HepG2 (cell line): ENCODE data around the gene MPG. TPM values are rescaled to one million over a fixed set of nuclear protein-coding genes. Genes with fewer than 3 reads are reported as not detected.

Experiments used
- ATF7 ChIP-seq, 2 experiments: fragments of 450-650 bp in 1 of 2; sonication (generic) in 1 of 2; formaldehyde crosslinking in 1 of 2; IDR thresholded peaks; 2 replicates each; pipeline versions ENCODE4 v1.4.0 to v1.6.1; 2016 to 2020; ENCODE audit warnings: antibody characterized with exemption in 1 of 2, mild to moderate bottlenecking in 1 of 2, missing genetic modification reagents in 1 of 2
- BRD4 ChIP-seq: sonication (generic); formaldehyde crosslinking; IDR thresholded peaks from 2 replicates; pipeline ENCODE4 v1.4.0; 2020; ENCODE audit warnings: missing genetic modification reagents
- ELF4 ChIP-seq: sonication (generic); formaldehyde crosslinking; IDR thresholded peaks from 2 replicates; pipeline ENCODE4 v1.5.0; 2020; ENCODE audit warnings: missing genetic modification reagents, mild to moderate bottlenecking, moderate library complexity, borderline replicate concordance
- ESRRA ChIP-seq: sonication (generic); formaldehyde crosslinking; IDR thresholded peaks from 2 replicates; pipeline ENCODE4 v1.5.1; 2020; ENCODE audit warnings: mild to moderate bottlenecking, low read depth, missing genetic modification reagents
- FLYWCH1 ChIP-seq: sonication (generic); formaldehyde crosslinking; IDR thresholded peaks from 2 replicates; pipeline ENCODE4 v1.8.1; 2023; ENCODE audit warnings: mild to moderate bottlenecking, missing genetic modification reagents
- KDM6A ChIP-seq: IDR thresholded peaks from 2 replicates; pipeline ENCODE4 v1.6.1; 2016; ENCODE audit warnings: low read depth
- KLF16 ChIP-seq, 2 experiments: sonication (generic) in 1 of 2; formaldehyde crosslinking in 1 of 2; IDR thresholded peaks; 2 replicates each; pipeline versions ENCODE4 v1.6.1 to v1.8.0; 2016 to 2023; ENCODE audit warnings: missing genetic modification reagents in 2 of 2, missing compliant biosample characterization in 1 of 2
- MXD3 ChIP-seq: IDR thresholded peaks from 2 replicates; pipeline ENCODE4 v1.6.1; 2016; ENCODE audit warnings: mild to moderate bottlenecking, missing biosample characterization, missing genetic modification reagents
- MZF1 ChIP-seq: sonication (generic); formaldehyde crosslinking; IDR thresholded peaks from 2 replicates; pipeline ENCODE4 v1.8.1; 2023; ENCODE audit warnings: mild to moderate bottlenecking, missing genetic modification reagents, borderline replicate concordance
- RORA ChIP-seq: sonication (generic); formaldehyde crosslinking; IDR thresholded peaks from 2 replicates; pipeline ENCODE4 v1.5.0; 2020; ENCODE audit warnings: mild to moderate bottlenecking, missing genetic modification reagents, moderate library complexity
- SIN3B ChIP-seq: fragments of 150-350 bp; IDR thresholded peaks from 2 replicates; pipeline ENCODE4 v1.6.1; 2014; ENCODE audit warnings: low read length
- ZKSCAN8 ChIP-seq: IDR thresholded peaks from 2 replicates; pipeline ENCODE4 v1.6.1; 2016; ENCODE audit warnings: borderline replicate concordance, missing genetic modification reagents, missing compliant biosample characterization
- ZMAT3 ChIP-seq: sonication (generic); formaldehyde crosslinking; conservative IDR thresholded peaks from 2 replicates; pipeline ENCODE4 v1.7.0; 2021; ENCODE audit warnings: missing genetic modification reagents
- ZNF17 ChIP-seq: sonication (generic); formaldehyde crosslinking; IDR thresholded peaks from 2 replicates; pipeline ENCODE4 v1.5.0; 2020; ENCODE audit warnings: mild to moderate bottlenecking, missing genetic modification reagents
- ZNF274 ChIP-seq: sonication (generic); formaldehyde crosslinking; IDR thresholded peaks from 2 replicates; pipeline ENCODE4 v1.5.1; 2020; ENCODE audit warnings: mild to moderate bottlenecking, missing genetic modification reagents
- ZNF281 ChIP-seq: sonication (generic); formaldehyde crosslinking; IDR thresholded peaks from 2 replicates; pipeline ENCODE4 v1.4.0; 2020; ENCODE audit warnings: missing genetic modification reagents, borderline replicate concordance
- ZNF570 ChIP-seq: sonication (generic); formaldehyde crosslinking; IDR thresholded peaks from 2 replicates; pipeline ENCODE4 v1.4.0; 2020; ENCODE audit warnings: mild to moderate bottlenecking, missing genetic modification reagents, borderline replicate concordance
- ZNF724P ChIP-seq: sonication (generic); formaldehyde crosslinking; IDR thresholded peaks from 2 replicates; pipeline ENCODE4 v1.8.0; 2022; ENCODE audit warnings: missing genetic modification reagents, borderline replicate concordance
- ZNF776 ChIP-seq: sonication (generic); formaldehyde crosslinking; IDR thresholded peaks from 2 replicates; pipeline ENCODE4 v1.4.0; 2020; ENCODE audit warnings: mild to moderate bottlenecking, missing genetic modification reagents
- polyA plus RNA-seq, 8 experiments: library from polyadenylated mRNA; depleted of rRNA in 3 of 8; stranded (reverse) in 7 of 8; unstranded in 1 of 8; fragments of >200 nt; fragmentation: Illumina TruSeq in 4 of 8; extraction: Trizol in 4 of 8; gene quantifications; 2 replicates each; pipeline versions ENCODE4 v1.2.1 to v1.2.3, GENCODE V29; 2011 to 2016; ENCODE audit warnings: low read depth in 4 of 8, missing spikeins in 1 of 8, mixed read lengths in 1 of 8; ENCODE audit not compliant: insufficient read depth in 1 of 8
- total RNA-seq, 5 experiments: library from RNA; depleted of rRNA; stranded (reverse); fragments of >200 nt; fragmentation: Illumina TruSeq; extraction: Trizol; gene quantifications; 2 replicates each; pipeline ENCODE4 v1.2.3, GENCODE V29; 2016; ENCODE audit warnings: low read depth in 1 of 5
- TF ChIP-seq, protein P1 (sequence below): sonication (generic); formaldehyde crosslinking; IDR thresholded peaks from 2 replicates; pipeline ENCODE4 v1.4.0; 2020; ENCODE audit warnings: mild to moderate bottlenecking, missing genetic modification reagents
- TF ChIP-seq, protein P2 (sequence below): sonication (generic); formaldehyde crosslinking; IDR thresholded peaks from 2 replicates; pipeline ENCODE4 v1.5.0; 2020; ENCODE audit warnings: mild to moderate bottlenecking, missing genetic modification reagents

The MPG gene
- total and polyA plus RNA-seq, 2 of the 13 experiments (the other 11 are each of a cell fraction or from before 2014, with no cell fraction given): 59.1 to 62.5 TPM

- TF ChIP-seq, protein P1, sequence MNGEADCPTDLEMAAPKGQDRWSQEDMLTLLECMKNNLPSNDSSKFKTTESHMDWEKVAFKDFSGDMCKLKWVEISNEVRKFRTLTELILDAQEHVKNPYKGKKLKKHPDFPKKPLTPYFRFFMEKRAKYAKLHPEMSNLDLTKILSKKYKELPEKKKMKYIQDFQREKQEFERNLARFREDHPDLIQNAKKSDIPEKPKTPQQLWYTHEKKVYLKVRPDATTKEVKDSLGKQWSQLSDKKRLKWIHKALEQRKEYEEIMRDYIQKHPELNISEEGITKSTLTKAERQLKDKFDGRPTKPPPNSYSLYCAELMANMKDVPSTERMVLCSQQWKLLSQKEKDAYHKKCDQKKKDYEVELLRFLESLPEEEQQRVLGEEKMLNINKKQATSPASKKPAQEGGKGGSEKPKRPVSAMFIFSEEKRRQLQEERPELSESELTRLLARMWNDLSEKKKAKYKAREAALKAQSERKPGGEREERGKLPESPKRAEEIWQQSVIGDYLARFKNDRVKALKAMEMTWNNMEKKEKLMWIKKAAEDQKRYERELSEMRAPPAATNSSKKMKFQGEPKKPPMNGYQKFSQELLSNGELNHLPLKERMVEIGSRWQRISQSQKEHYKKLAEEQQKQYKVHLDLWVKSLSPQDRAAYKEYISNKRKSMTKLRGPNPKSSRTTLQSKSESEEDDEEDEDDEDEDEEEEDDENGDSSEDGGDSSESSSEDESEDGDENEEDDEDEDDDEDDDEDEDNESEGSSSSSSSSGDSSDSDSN (CRISPR knock-in tag): peak; percentile 64; the same call in 1 of the 2 replicates
- TF ChIP-seq KDM6A (CRISPR knock-in tag): no peak
- no peak for TF ChIP-seq ZKSCAN8
- TF ChIP-seq ESRRA: no peak
- TF ChIP-seq ZNF281 (CRISPR knock-in tag): no peak; the same call in 1 of the 2 replicates
- TF ChIP-seq ELF4: 0 out of 2 replicates have a peak, but pooled peaks have one; percentile 14
- TF ChIP-seq ZMAT3 (CRISPR knock-in tag): 0 out of 2 replicates have a peak, but pooled peaks have one; percentile 50
- TF ChIP-seq MXD3: peak; percentile 14; the same call in 1 of the 2 replicates
- TF ChIP-seq MZF1 (CRISPR knock-in tag): no peak
- no peak for TF ChIP-seq ZNF724P
- no peak for TF ChIP-seq KLF16 (CRISPR knock-in tag; IDR thresholded peaks at IDR 0.05)
- TF ChIP-seq RORA (CRISPR knock-in tag): no peak
- no peak for TF ChIP-seq SIN3B
- TF ChIP-seq, protein P2, sequence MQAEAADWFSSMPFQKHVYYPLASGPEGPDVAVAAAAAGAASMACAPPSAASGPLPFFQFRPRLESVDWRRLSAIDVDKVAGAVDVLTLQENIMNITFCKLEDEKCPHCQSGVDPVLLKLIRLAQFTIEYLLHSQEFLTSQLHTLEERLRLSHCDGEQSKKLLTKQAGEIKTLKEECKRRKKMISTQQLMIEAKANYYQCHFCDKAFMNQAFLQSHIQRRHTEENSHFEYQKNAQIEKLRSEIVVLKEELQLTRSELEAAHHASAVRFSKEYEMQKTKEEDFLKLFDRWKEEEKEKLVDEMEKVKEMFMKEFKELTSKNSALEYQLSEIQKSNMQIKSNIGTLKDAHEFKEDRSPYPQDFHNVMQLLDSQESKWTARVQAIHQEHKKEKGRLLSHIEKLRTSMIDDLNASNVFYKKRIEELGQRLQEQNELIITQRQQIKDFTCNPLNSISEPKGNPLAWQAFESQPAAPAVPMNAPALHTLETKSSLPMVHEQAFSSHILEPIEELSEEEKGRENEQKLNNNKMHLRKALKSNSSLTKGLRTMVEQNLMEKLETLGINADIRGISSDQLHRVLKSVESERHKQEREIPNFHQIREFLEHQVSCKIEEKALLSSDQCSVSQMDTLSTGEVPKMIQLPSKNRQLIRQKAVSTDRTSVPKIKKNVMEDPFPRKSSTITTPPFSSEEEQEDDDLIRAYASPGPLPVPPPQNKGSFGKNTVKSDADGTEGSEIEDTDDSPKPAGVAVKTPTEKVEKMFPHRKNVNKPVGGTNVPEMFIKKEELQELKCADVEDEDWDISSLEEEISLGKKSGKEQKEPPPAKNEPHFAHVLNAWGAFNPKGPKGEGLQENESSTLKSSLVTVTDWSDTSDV (CRISPR knock-in tag): 0 out of 2 replicates have a peak, but pooled peaks have one; percentile 11
- 0 out of 2 replicates have a peak, but pooled peaks have one; percentile 16 for TF ChIP-seq ZNF776 (CRISPR knock-in tag)
- no peak for TF ChIP-seq ATF7 (IDR thresholded peaks at IDR 0.05)
- no peak for TF ChIP-seq ATF7 (CRISPR knock-in tag; IDR thresholded peaks at IDR 0.05)
- 0 out of 2 replicates have a peak, but pooled peaks have one; percentile 48 for TF ChIP-seq ZNF274
- no peak for TF ChIP-seq ZNF570
- TF ChIP-seq FLYWCH1 (CRISPR knock-in tag): no peak
- TF ChIP-seq ZNF17 (CRISPR knock-in tag): no peak
- TF ChIP-seq BRD4 (CRISPR knock-in tag): 0 out of 2 replicates have a peak, but pooled peaks have one; percentile 15
Observed at GRCh38 chr16:77273-77806, 685 bp upstream of the MPG start (continued).
